ENCODE results near the gene ARHGEF28. TPM values are rescaled to one million over a fixed set of nuclear protein-coding genes. Genes with fewer than 3 reads are reported as not detected.

ARHGEF28 gene
- total RNA-seq, 1 experiment from 2014 or later = 6.1 TPM

DNA sequence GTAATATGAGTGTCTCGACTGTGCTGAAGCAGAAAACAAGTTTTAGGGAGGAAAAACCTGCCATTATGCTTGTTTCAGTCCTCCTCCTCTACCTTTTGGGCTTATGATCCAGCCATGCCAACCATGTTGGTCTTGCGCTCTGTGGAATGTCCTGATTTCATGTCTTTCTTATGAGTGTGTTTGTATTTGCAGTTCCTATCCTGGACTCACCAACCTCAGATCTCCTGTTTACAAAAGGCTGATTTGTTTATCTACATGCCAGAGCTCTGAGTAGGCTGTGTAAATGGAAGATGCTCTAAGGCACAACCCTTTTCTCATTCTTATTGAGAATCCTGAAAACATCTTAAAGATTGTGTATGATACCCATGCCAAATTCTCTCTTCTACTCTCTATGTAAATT, 138.6 kb downstream of the ARHGEF28 start (continued):
- TF ChIP-seq, protein P1, sequence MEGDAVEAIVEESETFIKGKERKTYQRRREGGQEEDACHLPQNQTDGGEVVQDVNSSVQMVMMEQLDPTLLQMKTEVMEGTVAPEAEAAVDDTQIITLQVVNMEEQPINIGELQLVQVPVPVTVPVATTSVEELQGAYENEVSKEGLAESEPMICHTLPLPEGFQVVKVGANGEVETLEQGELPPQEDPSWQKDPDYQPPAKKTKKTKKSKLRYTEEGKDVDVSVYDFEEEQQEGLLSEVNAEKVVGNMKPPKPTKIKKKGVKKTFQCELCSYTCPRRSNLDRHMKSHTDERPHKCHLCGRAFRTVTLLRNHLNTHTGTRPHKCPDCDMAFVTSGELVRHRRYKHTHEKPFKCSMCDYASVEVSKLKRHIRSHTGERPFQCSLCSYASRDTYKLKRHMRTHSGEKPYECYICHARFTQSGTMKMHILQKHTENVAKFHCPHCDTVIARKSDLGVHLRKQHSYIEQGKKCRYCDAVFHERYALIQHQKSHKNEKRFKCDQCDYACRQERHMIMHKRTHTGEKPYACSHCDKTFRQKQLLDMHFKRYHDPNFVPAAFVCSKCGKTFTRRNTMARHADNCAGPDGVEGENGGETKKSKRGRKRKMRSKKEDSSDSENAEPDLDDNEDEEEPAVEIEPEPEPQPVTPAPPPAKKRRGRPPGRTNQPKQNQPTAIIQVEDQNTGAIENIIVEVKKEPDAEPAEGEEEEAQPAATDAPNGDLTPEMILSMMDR (IDR thresholded peaks at IDR 0.05 in 2 of 3, conservative IDR thresholded peaks at IDR 0.05 in 1 of 3; ENCODE audit: borderline replicate concordance in 1 of 3, insufficient read depth in 1 of 3, low read depth in 2 of 3, low read length in 2 of 3) = no peak

DNA sequence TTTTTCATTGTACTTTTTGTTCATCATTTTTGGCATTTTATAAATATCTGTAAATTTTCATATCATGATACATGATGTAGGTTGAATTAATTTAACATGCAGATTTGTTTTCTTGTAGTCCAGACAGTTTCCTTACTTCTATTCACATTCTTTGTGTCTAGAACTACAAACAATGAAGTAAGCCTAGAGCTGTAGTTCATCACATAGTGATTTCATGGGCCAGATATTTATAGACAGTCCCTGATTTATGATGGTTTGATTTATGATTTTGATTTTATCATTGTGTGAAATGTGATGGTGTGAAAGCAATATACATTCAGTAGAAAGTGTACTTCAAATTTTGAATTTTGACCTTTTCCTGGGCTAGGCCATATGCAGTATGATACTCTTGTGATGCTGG, 139.0 kb downstream of the ARHGEF28 start:
- Histone ChIP-seq H3K9ac (ENCODE audit: low read length) (no peak overlapping the region), H2AFZ (ENCODE audit: low read depth, low read length, poor library complexity, severe bottlenecking) (no peak overlapping the region), H3K4me1 (ENCODE audit: control insufficient read depth in 1 of 2, insufficient read depth in 2 of 2, low read length in 2 of 2) (peaks cover 0 to 5% of the 10 kb centered on the region in 2 experiments; a peak in 1 of 4 replicates), H3K27me3 (ENCODE audit: insufficient read depth, low read length) (no peaks in the 10 kb centered on the region), H3K27ac (ENCODE audit: low read depth, low read length) (no peak overlapping the region), H4K20me1 (ENCODE audit: insufficient read depth) (no peaks in the 10 kb centered on the region), H3K4me3 (replicated peaks in 1 of 2; ENCODE audit: low read depth in 1 of 2, low read length in 2 of 2) (no peak overlapping the region), H3K36me3 (ENCODE audit: control insufficient read depth in 1 of 2, insufficient read depth in 2 of 2, low read length in 2 of 2) (no peaks in the 10 kb centered on the region), H3K9me2 (ENCODE audit: insufficient read depth) (no peaks in the 10 kb centered on the region), H3K79me2 (ENCODE audit: insufficient read depth, low read length) (no peaks in the 10 kb centered on the region), H3K4me2 (ENCODE audit: low read length) (no peak overlapping the region), H3K9me3 (ENCODE audit: control insufficient read depth in 1 of 2, insufficient read depth in 1 of 2, low read depth in 1 of 2, low read length in 2 of 2) (no peaks in the 10 kb centered on the region; a peak in 1 of 4 replicates)
- no peak for DNase-seq (ENCODE audit: low read depth, low spot score)
- ChIA-PET RAD21 (ENCODE audit: low non-redundant PET in 1 of 2, low total read pairs in 2 of 2, uncharacterized antibody in 2 of 2, unreplicated experiment in 2 of 2) (no interaction called here), POLR2A (no interaction called here), CTCF (no interaction called here)
- no peak for ATAC-seq
- no TSS peak for BruUV-seq (replicated peaks)
- intact Hi-C loops (cut with micrococcal nuclease) = no loop called here
- TF ChIP-seq RAD21 (IDR thresholded peaks at IDR 0.05; ENCODE audit: low read depth) (no peak), JUND (IDR thresholded peaks at IDR 0.05) (no peak), EZH2 (IDR thresholded peaks at IDR 0.05) (no peak), CEBPB (IDR thresholded peaks at IDR 0.05; ENCODE audit: low read depth) (no peak), YY1 (IDR thresholded peaks at IDR 0.05; ENCODE audit: extremely low read depth, insufficient replicate concordance, low read depth, low read length) (no peak), FOSL1 (IDR thresholded peaks at IDR 0.05; ENCODE audit: low read depth) (no peak), SP1 (IDR thresholded peaks at IDR 0.05; ENCODE audit: low read depth) (no peak), TCF7L2 (IDR thresholded peaks at IDR 0.05; ENCODE audit: borderline replicate concordance, extremely low read depth, insufficient read depth, insufficient read length) (no peak), SRF (IDR thresholded peaks at IDR 0.05; ENCODE audit: low read depth) (no peak), POLR2A (IDR thresholded peaks at IDR 0.05; ENCODE audit: borderline replicate concordance, extremely low read depth, insufficient read depth, insufficient read length) (no peak), POLR2AphosphoS5 (IDR thresholded peaks at IDR 0.05; ENCODE audit: low read depth, low read length) (no peak)
- TF ChIP-seq, protein P2, sequence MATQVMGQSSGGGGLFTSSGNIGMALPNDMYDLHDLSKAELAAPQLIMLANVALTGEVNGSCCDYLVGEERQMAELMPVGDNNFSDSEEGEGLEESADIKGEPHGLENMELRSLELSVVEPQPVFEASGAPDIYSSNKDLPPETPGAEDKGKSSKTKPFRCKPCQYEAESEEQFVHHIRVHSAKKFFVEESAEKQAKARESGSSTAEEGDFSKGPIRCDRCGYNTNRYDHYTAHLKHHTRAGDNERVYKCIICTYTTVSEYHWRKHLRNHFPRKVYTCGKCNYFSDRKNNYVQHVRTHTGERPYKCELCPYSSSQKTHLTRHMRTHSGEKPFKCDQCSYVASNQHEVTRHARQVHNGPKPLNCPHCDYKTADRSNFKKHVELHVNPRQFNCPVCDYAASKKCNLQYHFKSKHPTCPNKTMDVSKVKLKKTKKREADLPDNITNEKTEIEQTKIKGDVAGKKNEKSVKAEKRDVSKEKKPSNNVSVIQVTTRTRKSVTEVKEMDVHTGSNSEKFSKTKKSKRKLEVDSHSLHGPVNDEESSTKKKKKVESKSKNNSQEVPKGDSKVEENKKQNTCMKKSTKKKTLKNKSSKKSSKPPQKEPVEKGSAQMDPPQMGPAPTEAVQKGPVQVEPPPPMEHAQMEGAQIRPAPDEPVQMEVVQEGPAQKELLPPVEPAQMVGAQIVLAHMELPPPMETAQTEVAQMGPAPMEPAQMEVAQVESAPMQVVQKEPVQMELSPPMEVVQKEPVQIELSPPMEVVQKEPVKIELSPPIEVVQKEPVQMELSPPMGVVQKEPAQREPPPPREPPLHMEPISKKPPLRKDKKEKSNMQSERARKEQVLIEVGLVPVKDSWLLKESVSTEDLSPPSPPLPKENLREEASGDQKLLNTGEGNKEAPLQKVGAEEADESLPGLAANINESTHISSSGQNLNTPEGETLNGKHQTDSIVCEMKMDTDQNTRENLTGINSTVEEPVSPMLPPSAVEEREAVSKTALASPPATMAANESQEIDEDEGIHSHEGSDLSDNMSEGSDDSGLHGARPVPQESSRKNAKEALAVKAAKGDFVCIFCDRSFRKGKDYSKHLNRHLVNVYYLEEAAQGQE (IDR thresholded peaks at IDR 0.05; ENCODE audit: low read depth) = no peak
- TF ChIP-seq, protein P3, sequence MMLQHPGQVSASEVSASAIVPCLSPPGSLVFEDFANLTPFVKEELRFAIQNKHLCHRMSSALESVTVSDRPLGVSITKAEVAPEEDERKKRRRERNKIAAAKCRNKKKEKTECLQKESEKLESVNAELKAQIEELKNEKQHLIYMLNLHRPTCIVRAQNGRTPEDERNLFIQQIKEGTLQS (IDR thresholded peaks at IDR 0.05) = no peak
- TF ChIP-seq, protein P4, sequence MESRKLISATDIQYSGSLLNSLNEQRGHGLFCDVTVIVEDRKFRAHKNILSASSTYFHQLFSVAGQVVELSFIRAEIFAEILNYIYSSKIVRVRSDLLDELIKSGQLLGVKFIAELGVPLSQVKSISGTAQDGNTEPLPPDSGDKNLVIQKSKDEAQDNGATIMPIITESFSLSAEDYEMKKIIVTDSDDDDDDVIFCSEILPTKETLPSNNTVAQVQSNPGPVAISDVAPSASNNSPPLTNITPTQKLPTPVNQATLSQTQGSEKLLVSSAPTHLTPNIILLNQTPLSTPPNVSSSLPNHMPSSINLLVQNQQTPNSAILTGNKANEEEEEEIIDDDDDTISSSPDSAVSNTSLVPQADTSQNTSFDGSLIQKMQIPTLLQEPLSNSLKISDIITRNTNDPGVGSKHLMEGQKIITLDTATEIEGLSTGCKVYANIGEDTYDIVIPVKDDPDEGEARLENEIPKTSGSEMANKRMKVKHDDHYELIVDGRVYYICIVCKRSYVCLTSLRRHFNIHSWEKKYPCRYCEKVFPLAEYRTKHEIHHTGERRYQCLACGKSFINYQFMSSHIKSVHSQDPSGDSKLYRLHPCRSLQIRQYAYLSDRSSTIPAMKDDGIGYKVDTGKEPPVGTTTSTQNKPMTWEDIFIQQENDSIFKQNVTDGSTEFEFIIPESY (IDR thresholded peaks at IDR 0.05; ENCODE audit: extremely low read depth, insufficient replicate concordance, low read length) = no peak
- TF ChIP-seq, protein P1 (IDR thresholded peaks at IDR 0.05 in 2 of 3, conservative IDR thresholded peaks at IDR 0.05 in 1 of 3; ENCODE audit: borderline replicate concordance in 1 of 3, insufficient read depth in 1 of 3, low read depth in 2 of 3, low read length in 2 of 3) = no peak
